Fibroblast of mammary gland (primary cell): ENCODE results near the gene ADAMTS7.

Experiments used
- DNase-seq: peaks from one replicate; pipeline ENCODE4 v3.0.0-alpha.2; 2010; ENCODE audit warnings: low read depth
- H3K4me3 ChIP-seq: 2 replicates; pipeline ENCODE4 v1.5.1; 2011; ENCODE audit warnings: low read depth, mild to moderate bottlenecking, low read length, moderate library complexity; ENCODE audit not compliant: control insufficient read depth
- CTCF ChIP-seq: conservative IDR thresholded peaks from 2 replicates; pipeline ENCODE4 v1.5.1; 2011; ENCODE audit warnings: low read depth, low read length, inconsistent platforms; ENCODE audit not compliant: control insufficient read depth, insufficient read depth

ADAMTS7 gene, protein sequence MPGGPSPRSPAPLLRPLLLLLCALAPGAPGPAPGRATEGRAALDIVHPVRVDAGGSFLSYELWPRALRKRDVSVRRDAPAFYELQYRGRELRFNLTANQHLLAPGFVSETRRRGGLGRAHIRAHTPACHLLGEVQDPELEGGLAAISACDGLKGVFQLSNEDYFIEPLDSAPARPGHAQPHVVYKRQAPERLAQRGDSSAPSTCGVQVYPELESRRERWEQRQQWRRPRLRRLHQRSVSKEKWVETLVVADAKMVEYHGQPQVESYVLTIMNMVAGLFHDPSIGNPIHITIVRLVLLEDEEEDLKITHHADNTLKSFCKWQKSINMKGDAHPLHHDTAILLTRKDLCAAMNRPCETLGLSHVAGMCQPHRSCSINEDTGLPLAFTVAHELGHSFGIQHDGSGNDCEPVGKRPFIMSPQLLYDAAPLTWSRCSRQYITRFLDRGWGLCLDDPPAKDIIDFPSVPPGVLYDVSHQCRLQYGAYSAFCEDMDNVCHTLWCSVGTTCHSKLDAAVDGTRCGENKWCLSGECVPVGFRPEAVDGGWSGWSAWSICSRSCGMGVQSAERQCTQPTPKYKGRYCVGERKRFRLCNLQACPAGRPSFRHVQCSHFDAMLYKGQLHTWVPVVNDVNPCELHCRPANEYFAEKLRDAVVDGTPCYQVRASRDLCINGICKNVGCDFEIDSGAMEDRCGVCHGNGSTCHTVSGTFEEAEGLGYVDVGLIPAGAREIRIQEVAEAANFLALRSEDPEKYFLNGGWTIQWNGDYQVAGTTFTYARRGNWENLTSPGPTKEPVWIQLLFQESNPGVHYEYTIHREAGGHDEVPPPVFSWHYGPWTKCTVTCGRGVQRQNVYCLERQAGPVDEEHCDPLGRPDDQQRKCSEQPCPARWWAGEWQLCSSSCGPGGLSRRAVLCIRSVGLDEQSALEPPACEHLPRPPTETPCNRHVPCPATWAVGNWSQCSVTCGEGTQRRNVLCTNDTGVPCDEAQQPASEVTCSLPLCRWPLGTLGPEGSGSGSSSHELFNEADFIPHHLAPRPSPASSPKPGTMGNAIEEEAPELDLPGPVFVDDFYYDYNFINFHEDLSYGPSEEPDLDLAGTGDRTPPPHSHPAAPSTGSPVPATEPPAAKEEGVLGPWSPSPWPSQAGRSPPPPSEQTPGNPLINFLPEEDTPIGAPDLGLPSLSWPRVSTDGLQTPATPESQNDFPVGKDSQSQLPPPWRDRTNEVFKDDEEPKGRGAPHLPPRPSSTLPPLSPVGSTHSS (N-terminal part only)

DNA sequence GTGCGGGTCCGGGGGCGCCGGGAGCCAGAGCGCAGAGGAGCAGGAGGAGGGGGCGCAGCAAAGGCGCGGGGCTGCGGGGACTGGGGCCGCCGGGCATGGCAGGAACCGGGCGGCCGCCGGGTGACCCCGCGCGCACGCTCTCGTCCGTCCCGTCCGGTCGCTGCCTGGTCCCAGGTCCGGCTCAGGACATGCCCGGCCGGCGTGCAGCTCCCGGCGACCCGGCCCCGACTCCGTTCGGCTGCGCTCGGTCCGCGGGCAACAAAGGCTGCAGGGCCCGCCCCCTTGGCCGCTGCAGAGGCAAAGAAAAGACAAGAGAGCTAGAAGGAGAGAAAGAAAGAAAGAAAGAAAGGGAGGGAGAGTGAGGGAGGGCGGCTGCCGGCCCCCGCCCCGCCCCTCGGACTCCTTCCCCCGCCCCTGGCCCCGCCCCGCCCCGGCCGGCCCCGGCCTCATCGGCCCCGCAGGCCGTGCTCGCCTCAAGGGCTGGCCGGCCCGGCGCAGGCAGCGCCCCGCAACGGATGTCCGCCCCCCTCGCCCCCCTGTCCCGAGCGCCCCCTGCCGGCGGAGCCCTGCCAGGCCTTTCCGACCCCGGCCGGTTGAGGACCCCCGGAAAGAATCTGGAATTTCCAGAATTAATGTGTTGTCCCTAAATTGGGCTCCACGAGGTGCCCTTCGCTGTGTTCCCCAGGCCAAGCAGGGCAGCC, at the start of gene ADAMTS7:
TSS of gene ADAMTS7 (minus strand) at position 341 of the 701 bp plus-strand sequence. CDS start at position 97, 244 bp downstream.
- peak; percentile 41 for TF ChIP-seq CTCF
- peak; percentile 49 for DNase-seq
- peak within 1 kb of the TSS; percentile 46 for H3K4me3 ChIP-seq

DNA sequence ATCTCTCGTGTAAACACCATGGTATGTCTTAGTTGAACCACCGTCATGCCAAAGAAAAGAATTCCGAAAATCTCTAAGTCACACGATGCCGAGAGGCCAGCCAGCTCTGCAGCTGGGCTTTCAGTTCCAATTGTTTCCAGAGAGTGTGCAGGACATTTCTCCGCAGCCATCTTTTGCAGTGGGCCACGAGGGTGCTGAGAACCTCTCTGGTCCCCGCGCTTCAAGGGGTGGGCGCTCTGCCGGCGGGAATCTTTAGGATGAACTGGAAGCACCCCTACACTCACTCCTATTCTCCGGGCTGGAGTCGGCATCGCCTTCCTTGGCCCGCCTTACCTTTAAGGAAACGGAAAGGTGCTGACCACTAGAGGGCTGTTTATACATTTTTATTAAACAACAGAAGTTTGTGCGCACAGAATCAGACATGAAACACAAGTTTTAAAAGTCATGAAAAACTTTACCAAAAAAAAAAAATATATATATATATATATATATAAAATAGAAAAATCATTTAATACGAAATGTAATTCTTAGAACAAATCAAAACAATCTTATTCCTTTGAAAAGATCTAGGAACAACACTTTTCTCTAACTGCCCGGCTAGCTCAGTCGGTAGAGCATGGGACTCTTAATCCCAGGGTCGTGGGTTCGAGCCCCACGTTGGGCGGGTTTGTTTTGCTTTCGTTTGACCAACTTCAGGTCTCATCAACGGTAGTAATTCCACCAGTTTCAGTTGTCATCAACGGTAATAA, 48.9 kb upstream of the ADAMTS7 start:
- TF ChIP-seq CTCF: peak; percentile 48
- H3K4me3 ChIP-seq: peak overlapping the region; percentile 56
- peak; percentile 82 for DNase-seq

GRCh38 chr15:78855746-78856145, 44.5 kb upstream of the ADAMTS7 start:
- no peak for TF ChIP-seq CTCF
- no peak overlapping the region for H3K4me3 ChIP-seq
- DNase-seq: peak; percentile 67

DNA sequence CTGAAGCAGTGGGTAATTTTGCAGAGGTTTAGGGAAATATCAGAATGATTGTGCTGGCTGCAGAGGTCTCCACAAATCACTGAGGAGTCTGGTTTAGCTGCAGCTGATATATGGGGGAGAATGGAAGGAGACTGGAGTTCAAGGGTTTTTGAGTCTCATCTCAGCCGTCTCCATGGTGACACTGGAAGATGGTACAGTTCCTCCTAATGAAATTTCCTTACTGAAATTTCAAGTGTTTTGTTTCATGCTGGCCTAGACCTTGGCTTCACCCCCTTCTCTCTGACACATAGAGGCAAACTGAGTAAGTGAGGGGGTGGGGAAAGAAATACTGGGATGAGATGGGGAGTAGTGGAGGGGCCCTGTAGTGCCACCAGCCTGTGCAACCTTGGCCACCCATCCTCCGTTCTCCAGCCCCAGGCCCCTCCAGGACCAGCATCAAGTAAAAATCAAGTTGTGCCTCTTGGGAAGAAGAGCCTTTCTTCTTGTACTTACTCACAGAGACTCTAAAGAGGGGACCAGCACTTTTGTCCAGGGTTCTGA, 43.6 kb upstream of the ADAMTS7 start:
- TF ChIP-seq CTCF: no peak
- no peak overlapping the region for H3K4me3 ChIP-seq
- no peak for DNase-seq

- no peak overlapping the region for H3K4me3 ChIP-seq
- TF ChIP-seq CTCF: no peak
- DNase-seq: no peak
These were observed 42.2 kb upstream of the ADAMTS7 start for GRCh38 chr15:78853500-78853899.
